Mammary epithelial cell (primary cell): ENCODE data around the gene KDM5A.
"Not testable (repeated sequence)": the region's sequence is repeated elsewhere in the genome, so short reads cannot be mapped to it uniquely, and the experiment has no call there.

Experiments
- CTCF ChIP-seq, 2 donors: IDR thresholded peaks in 1 of 2; conservative IDR thresholded peaks in 1 of 2; 2 replicates each; pipeline ENCODE4 v1.5.1; 2011 to 2012; ENCODE audit warnings: inconsistent platforms in 2 of 2, low read length in 2 of 2, mild to moderate bottlenecking in 2 of 2, control low read depth in 1 of 2, low read depth in 1 of 2; ENCODE audit not compliant: insufficient read depth in 1 of 2; ENCODE audit errors: extremely low read depth in 1 of 2
- EZH2 ChIP-seq: IDR thresholded peaks from 2 replicates; pipeline ENCODE4 v1.6.1; 2012; ENCODE audit warnings: low read length, inconsistent platforms, borderline replicate concordance

DNA sequence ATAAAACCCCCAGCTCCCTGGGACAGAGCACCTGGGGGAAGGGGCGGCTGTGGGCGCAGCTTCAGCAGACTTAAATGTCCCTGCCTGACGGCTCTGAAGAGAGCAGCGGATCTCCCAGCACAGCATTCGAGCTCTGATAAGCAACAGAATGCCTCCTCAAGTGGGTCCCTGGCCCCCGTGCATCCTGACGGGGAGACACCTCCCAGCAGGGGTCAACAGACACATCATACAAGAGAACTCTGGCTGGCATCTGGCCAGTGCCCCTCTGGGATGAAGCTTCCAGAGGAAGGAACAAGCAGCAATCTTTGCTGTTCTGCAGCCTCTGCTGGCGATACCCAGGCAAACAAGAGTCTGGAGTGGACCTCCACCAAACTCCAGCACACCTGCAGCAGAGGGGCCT lies 91.1 kb downstream of the KDM5A start:
- not testable (repeated sequence) for TF ChIP-seq CTCF (conservative IDR thresholded peaks at IDR 0.05 in 1 of 2, IDR thresholded peaks at IDR 0.05 in 1 of 2; ENCODE audit: extremely low read depth in 1 of 2, insufficient read depth in 1 of 2, low read depth in 1 of 2, low read length in 2 of 2); EZH2
